ENCODE measurements around the gene EMC9.
A peak's percentile ranks its signal among the peaks of the same experiment; 100 is the strongest.

The EMC9 gene

DNA sequence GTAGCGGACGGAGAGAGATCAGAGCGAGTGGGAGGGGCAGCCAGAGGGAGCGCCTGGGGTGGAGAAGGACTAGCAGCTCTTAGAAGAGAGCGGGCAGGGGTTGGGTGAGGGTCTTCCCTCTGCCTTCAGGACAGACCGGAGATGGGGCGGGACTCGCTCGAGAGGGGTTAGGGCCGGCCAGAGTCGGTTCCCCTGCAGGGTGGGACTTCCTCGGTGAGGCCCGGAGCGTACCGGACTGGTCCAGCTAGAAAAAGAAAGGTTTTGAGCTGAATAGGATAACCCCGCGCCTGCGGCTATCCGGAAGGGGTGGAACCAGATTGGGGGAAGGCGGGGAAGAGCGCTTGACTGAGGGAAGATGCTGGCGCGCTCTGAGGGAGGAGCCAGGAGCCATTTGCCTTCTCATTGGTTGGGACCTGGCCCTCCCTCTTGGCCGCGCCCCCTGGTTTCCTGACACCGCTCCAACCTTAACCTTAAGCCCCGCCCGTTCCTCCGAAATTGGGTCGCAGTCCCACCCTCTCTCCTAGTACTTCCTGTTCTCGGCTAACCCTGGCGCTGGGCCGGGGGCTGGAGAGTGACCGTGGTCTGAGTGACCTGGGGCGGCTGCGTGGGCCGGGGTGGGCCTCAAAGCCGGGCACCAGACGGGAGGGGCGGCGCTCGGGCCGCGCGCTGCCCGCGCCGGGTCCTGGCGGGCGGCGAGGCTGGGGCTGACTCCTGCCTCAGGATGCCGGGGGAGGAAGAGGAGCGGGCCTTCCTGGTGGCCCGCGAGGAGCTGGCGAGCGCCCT is 5.8 kb upstream of the EMC9 start, which contains the start of gene RNF31:
RNF31 (plus strand) TSS at position 521 of the 783 bp plus-strand sequence; CDS start at position 722, 201 bp downstream.
- DNase-seq: peak; percentile 99

DNA sequence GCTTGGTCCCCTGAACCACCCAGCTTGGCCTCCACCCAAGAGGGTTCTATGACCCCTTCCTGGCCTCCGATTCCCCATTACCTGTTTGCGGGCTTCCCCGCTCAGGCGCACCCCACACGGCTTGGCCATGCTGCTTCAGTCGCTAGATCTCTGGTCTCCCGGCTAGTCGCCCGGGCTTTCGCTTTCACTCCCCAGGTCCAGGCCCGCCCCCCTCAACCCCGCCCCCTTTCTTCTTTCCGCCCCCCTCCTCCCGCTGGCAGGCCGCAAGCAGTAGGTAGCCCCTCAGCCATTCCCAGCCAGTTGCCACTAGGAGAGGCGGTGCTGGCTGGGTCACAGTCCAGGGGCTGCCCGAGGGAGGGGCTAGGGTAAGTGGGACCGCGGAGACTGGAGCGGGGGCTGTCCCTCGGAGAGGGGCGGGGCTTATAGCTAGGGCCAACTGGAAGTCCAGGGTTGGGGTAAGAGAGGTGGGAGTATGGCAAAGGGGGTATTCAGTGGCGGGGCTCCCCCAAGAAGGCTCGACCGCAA is 5.1 kb upstream of the EMC9 start, which contains the start of gene PSME2:
PSME2 (minus strand) TSS at position 158 of the 525 bp plus-strand sequence; CDS start at position 129, 29 bp downstream.
- peak; percentile 97 for DNase-seq

GRCh38 chr14:24145690-24146452 is 4.5 kb upstream of the EMC9 start:
- no peak for DNase-seq

- no peak for DNase-seq
Observed at GRCh38 chr14:24145219-24145618, 3.8 kb upstream of the EMC9 start.

DNA sequence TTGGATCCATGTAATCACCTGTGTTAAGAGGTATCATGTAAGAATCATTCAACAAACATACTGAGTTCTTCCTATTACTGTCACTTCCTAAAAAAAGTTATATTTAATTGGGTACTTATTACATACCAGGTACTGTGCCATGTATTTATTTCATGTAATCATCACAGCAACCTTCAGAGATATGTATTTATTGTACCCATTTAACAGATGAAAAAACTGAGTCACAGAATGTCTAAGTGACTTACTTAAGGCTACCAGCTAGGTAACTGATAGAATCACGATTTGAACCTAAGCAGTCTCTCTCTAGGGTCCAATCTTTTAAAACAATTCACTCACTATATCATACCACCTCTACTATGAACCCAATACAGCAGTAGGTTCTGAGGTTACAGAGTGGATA is 3.1 kb upstream of the EMC9 start:
- no peak for DNase-seq

GRCh38 chr14:24143511-24143910 is 2.1 kb upstream of the EMC9 start:
- DNase-seq: no peak

GRCh38 chr14:24139272-24139934 is 2.0 kb downstream of the EMC9 start:
- DNase-seq: peak; percentile 49

DNA sequence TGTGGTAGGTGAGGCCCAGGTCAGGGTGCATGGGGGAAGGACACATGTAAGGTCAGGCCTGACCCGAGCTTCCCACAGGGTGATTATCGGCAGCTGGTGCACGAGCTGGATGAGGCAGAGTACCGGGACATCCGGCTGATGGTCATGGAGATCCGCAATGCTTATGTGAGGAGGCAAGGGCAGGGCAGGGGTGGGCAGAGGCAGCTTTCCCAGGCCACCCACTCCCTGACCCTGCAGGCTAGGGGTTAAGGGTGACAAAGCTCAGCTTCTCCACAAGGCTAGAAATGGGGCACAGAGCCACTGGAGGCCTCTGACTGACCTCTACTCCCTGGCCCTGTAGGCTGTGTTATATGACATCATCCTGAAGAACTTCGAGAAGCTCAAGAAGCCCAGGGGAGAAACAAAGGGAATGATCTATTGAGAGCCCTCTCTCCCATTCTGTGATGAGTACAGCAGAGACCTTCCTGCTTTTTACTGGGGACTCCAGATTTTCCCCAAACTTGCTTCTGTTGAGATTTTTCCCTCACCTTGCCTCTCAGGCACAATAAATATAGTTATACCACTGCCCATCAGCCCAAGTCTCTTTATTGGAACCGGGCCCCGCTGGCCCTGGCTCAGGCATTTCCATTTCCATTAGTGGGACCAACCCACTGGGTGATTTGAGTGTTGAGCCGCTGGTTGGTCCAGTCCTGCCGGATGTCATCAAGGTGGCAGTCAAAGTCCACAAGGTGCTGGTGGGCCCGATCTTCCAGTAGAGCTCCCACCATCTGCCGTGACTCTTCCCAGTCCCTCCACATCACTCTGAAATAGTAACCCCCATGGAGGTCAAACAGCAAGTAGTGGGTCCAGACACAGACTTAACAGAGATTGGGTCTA is 2.8 kb downstream of the EMC9 start:
- DNase-seq: no peak

DNA sequence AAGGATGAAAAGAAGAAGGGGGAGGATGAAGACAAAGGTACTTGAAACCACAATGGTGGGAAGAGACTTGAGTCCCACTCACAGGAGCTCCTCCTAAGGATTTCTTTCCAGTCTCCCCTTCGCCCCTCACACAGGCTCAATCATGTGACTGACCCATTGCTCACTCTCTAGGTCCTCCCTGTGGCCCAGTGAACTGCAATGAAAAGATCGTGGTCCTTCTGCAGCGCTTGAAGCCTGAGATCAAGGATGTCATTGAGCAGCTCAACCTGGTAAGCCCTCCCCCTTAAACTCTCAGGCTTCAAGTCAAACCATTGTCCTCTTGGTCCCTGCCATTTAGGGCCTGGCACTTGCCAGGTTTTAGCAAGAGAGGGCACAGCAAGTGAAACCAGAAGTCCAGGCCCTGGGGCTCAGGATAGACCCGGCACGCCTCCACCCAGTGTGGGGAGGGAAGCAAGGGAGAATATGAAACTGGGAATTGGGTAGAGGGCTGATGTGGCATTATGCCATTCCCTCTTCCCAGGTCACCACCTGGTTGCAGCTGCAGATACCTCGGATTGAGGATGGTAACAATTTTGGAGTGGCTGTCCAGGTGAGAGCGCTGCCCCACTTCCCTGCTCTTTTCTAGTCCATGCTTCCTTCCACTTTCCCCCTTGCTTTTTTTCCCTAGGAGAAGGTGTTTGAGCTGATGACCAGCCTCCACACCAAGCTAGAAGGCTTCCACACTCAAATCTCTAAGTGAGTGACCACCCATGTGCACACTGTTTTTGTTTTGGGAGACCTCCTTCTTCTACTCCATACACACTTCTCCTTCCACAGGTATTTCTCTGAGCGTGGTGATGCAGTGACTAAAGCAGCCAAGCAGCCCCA is 3.6 kb downstream of the EMC9 start:
- no peak for DNase-seq

- peak; percentile 33 for DNase-seq
Observed at GRCh38 chr14:24136684-24137528, 4.5 kb downstream of the EMC9 start.

GRCh38 chr14:24135834-24136683 is 5.3 kb downstream of the EMC9 start, which contains the start of gene PSME1:
Gene PSME1, plus strand, starts transcription at chr14:24136194. Its CDS starts 69 bp downstream, at chr14:24136263.
- DNase-seq: peak; percentile 96

DNA sequence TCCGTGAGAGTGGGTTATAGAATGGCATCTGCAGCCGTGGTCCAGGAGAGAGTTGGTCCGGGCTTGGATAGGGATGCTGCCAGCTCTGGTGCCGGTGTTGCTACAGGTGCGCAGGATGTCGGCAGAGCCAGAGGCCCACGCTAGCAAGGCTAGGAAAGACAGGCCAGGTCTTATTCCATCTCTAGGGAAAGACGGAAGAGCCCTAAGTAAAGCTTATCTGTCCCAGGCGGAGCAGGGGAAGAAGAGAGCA is 5.9 kb downstream of the EMC9 start:
- DNase-seq: no peak

DNA sequence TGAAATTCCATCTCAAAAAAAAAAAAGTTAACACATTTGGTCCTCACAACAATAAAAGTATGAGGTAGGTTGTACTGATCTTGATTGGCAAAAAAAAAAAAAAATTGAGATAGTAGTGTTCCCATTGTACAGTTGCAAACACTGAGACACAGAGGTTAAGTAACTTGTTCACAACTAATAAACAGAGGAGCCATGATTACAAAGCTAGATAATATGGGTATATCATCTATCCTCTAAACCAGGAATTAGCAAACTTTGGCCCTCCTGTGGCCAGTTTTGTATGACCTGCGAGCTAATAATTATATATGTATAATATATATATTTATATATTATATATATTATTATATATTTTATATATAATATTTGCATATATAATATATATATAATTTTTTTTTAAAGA is 7.7 kb downstream of the EMC9 start:
- DNase-seq: no peak

DNA sequence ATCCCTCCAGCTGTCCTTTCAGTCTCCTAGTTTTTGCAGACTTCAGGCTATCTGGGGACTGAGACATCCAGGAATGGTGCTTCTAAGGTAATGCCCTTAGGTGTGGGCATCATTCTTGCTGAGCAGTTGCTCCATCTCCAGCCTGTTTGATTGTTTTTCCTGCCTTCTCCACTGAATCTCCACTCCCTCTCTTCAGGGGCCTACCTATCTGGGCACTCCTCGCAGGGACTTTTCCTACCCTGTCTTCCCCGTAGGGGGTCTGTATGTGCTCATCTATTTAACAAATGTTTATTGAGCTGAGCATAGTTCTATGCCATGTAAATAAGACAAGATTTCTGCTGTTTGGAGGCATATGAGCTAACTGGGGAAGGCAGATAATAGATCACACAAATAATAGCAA is 8.4 kb downstream of the EMC9 start:
- DNase-seq: no peak

- no peak for DNase-seq
Observed at GRCh38 chr14:24132061-24132685, 9.2 kb downstream of the EMC9 start.

DNA sequence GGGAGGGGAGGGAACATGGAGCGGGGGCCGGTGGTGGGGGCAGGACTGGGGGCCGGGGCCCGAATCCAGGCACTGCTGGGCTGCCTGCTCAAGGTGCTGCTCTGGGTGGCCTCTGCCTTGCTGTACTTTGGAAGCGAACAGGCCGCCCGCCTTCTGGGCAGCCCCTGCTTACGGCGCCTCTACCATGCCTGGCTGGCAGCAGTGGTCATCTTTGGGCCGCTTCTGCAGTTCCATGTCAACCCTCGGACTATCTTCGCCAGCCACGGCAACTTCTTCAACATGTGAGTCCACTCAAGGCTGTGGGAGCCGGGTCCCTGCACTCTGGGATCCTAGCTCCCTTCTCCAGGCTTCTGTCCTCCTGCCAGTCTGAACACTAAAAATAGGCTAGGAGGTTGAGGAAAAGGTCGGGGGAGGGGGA is 9.8 kb downstream of the EMC9 start:
- no peak for DNase-seq

DNA sequence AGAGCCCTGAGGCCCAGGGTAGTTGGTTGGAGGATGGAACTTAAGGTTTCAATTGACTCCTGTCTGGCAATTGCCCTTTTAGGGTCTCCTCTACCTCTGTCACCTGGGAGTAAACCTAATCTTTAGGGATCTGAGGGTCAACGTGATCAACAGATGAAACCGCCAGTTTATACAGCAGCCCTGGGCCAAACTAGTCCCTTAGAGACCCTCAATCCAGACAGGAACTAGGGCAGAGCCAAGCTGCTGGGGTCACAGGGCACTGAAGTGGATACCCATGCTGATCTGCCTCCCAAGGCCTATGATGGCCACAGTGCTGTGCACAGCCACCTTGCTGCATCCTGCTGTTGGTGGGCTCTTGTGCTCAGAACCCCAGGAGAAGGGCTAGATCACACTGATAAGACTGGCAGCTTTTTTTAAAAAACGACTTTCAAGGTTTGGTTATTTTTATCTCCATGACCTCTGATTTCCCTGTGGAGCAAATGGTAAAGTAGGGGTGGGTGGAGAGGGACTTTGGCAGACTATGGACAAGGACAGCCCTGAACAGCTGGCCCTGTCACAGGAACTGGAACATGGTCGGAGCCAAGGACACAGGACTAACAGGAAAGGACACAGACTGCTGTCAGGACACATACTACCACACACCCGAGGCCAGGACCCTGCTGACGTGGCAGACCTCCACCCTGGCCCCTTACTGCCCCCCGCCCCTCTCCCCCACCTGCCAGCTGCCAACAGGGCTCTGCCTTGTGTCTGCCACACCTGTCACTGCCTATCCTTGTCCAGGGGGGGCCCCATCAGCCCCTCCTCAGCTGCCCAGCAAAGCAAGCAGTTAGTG is 10.5 kb downstream of the EMC9 start:
- DNase-seq: no peak

- no peak for DNase-seq
Observed at GRCh38 chr14:24130380-24130716, 11.0 kb downstream of the EMC9 start, which contains the start of gene FITM1. Gene FITM1, plus strand, starts transcription at chr14:24130659. Its CDS starts 905 bp downstream, at chr14:24131564.

Measured in activated CD4-positive, alpha-beta T cell treated with anti-CD3 and anti-CD28 coated beads, Interleukin-2, Interleukin-6, amounts not matched to agents 100 ng/mL and 50 ng/mL, durations not matched to agents 16 hours and 8 hours (primary cell).